ENCODE results near the gene UBALD2. TPM values are rescaled to one million over a fixed set of nuclear protein-coding genes. Genes with fewer than 3 reads are reported as not detected.

The UBALD2 gene
- polyA plus RNA-seq, 1 donor (not counting 4 experiments of a cell fraction or from before 2014, with no cell fraction given): 33.9 TPM

- Histone ChIP-seq H2AFZ (ENCODE audit: control insufficient read depth, low read length) (no peak overlapping the region), H4K20me1 (ENCODE audit: control insufficient read depth, extremely low read depth, insufficient read depth, low read length) (no peaks in the 10 kb centered on the region), H3K4me2 (ENCODE audit: control insufficient read depth, extremely low read depth, insufficient read depth, low read depth, low read length) (no peak overlapping the region), H3K4me1 (ENCODE audit: control insufficient read depth, extremely low read depth, insufficient read depth, low read length) (peaks cover 7% of the 10 kb centered on the region), H3K36me3 (ENCODE audit: control insufficient read depth in 2 of 2, extremely low read depth in 1 of 2, insufficient read depth in 2 of 2, low read length in 2 of 2) (peaks cover 0 to 3% of the 10 kb centered on the region in 2 experiments), H3K9ac (ENCODE audit: control insufficient read depth, extremely low read depth, insufficient read depth, low read length) (no peak overlapping the region), H3K27me3 (ENCODE audit: control insufficient read depth, extremely low read depth, insufficient read depth, low read length) (no peaks in the 10 kb centered on the region), H3K9me3 (ENCODE audit: control insufficient read depth, low read depth, low read length) (no peaks in the 10 kb centered on the region), H3K4me3 (ENCODE audit: control insufficient read depth in 2 of 3, extremely low read depth in 1 of 3, insufficient read depth in 2 of 3, low read depth in 1 of 3, low read length in 3 of 3) (no peak overlapping the region), H3K27ac (ENCODE audit: control insufficient read depth, insufficient read depth, low read length) (no peak overlapping the region), H3K79me2 (ENCODE audit: control insufficient read depth, insufficient read depth, low read length) (no peaks in the 10 kb centered on the region), H3K9me1 (ENCODE audit: control insufficient read depth, extremely low read depth, insufficient read depth, low read length) (no peaks in the 10 kb centered on the region)
- TF ChIP-seq CTCF (optimal IDR thresholded peaks at IDR 0.05 in 1 of 3, IDR thresholded peaks at IDR 0.05 in 1 of 3, conservative IDR thresholded peaks at IDR 0.05 in 1 of 3; ENCODE audit: extremely low read depth in 1 of 3, insufficient read depth in 2 of 3, low read length in 3 of 3) (no peak), EZH2 (IDR thresholded peaks at IDR 0.05; ENCODE audit: low read length) (no peak)
- DNase-seq (ENCODE audit: low read depth, low spot score) (no peak), FAIRE-seq (no peak)
- dilution Hi-C loops (cut with MboI; ENCODE audit: extremely low pct_ligation_motif_present, low sequenced_read_pairs): no loop called here
Observed at GRCh38 chr17:76275382-76276068, 10.4 kb downstream of the UBALD2 start.

- FAIRE-seq (no peak), DNase-seq (ENCODE audit: low read depth, low spot score) (no peak)
- no peaks in the 10 kb centered on the region for H3K36me3 ChIP-seq (ENCODE audit: control insufficient read depth in 2 of 2, extremely low read depth in 1 of 2, insufficient read depth in 2 of 2, low read length in 2 of 2)
- no peaks in the 10 kb centered on the region for H3K9me1 ChIP-seq (ENCODE audit: control insufficient read depth, extremely low read depth, insufficient read depth, low read length)
- no peaks in the 10 kb centered on the region for H3K9me3 ChIP-seq (ENCODE audit: control insufficient read depth, low read depth, low read length)
- no peak for TF ChIP-seq EZH2 (IDR thresholded peaks at IDR 0.05; ENCODE audit: low read length)
- TF ChIP-seq CTCF (optimal IDR thresholded peaks at IDR 0.05 in 1 of 3, IDR thresholded peaks at IDR 0.05 in 1 of 3, conservative IDR thresholded peaks at IDR 0.05 in 1 of 3; ENCODE audit: extremely low read depth in 1 of 3, insufficient read depth in 2 of 3, low read length in 3 of 3): no peak
- no peak overlapping the region for H2AFZ ChIP-seq (ENCODE audit: control insufficient read depth, low read length)
- H3K4me3 ChIP-seq (ENCODE audit: control insufficient read depth in 2 of 3, extremely low read depth in 1 of 3, insufficient read depth in 2 of 3, low read depth in 1 of 3, low read length in 3 of 3): no peak overlapping the region
- no peak overlapping the region for H3K4me2 ChIP-seq (ENCODE audit: control insufficient read depth, extremely low read depth, insufficient read depth, low read depth, low read length)
- H3K27ac ChIP-seq (ENCODE audit: control insufficient read depth, insufficient read depth, low read length): no peak overlapping the region
- no peaks in the 10 kb centered on the region for H3K27me3 ChIP-seq (ENCODE audit: control insufficient read depth, extremely low read depth, insufficient read depth, low read length)
- H3K79me2 ChIP-seq (ENCODE audit: control insufficient read depth, insufficient read depth, low read length): no peaks in the 10 kb centered on the region
- dilution Hi-C loops (cut with MboI; ENCODE audit: extremely low pct_ligation_motif_present, low sequenced_read_pairs): no loop called here
- H4K20me1 ChIP-seq (ENCODE audit: control insufficient read depth, extremely low read depth, insufficient read depth, low read length): no peaks in the 10 kb centered on the region
- H3K9ac ChIP-seq (ENCODE audit: control insufficient read depth, extremely low read depth, insufficient read depth, low read length): no peak overlapping the region
- H3K4me1 ChIP-seq (ENCODE audit: control insufficient read depth, extremely low read depth, insufficient read depth, low read length): peaks cover 7% of the 10 kb centered on the region
Observed at GRCh38 chr17:76276069-76276431, 10.9 kb downstream of the UBALD2 start.

Measured in keratinocyte (primary cell).